GM12865 (cell line): ENCODE results near the gene UNCX.

Experiments
- DNase-seq: peaks from one replicate; pipeline ENCODE4 v3.0.0; 2010; ENCODE audit warnings: low read depth
- H3K4me3 ChIP-seq: 2 replicates; pipeline ENCODE4 v1.5.1; 2011; ENCODE audit warnings: mild to moderate bottlenecking, low read depth, low read length, control low read depth
- TF ChIP-seq, protein P1 (sequence below): IDR thresholded peaks from 2 replicates; pipeline ENCODE4 v1.5.1; 2011; ENCODE audit warnings: low read length, control low read depth, low read depth, inconsistent platforms; ENCODE audit not compliant: insufficient read depth; ENCODE audit errors: missing control alignments

Gene UNCX

DNA sequence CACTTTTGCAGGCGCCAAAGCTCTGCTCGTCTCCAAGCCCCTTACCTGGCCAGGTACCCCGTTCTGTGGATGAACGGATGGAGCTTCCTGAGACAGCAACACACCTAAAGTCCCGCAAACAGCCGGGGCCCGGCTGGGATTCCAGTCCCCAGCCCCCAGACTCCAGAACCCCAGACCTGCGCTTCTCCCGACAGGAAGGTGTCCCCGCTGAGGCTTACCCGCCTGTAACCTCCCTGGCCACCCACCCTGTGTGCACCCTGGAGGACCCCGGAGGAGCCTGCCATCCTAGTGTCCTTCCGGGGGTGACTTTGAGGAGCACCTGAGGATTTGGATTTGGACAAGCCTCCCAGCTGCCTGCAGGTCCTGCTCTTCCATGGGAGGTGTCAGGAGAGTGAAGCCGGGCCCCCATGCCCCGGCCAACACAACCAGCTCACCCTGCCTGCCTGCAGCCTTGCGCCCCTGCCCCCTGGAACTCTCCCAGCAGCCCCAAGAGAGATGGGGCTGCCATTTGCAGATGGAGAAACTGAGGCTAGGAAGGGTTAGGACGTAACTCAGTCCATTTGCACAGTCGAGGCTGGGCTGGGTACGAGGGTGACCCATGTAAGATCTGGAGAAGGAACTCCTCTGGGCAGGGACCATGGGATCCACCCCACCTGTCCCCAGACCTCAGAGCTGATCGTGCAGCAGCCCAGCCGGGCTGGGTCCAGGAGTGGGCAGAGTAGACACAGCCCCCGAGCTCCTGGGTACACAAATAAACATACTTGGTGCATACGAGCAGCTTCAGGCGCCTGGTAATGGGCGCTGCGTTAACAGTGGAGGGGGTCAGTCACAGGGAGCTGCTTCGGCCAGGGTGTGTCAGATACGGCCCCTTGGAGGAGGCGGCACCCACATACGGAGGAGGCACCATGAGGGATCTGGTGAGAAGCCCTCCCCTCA is 31.9 kb downstream of the UNCX start:
- no peak overlapping the region for H3K4me3 ChIP-seq
- DNase-seq = no peak
- TF ChIP-seq, protein P1, sequence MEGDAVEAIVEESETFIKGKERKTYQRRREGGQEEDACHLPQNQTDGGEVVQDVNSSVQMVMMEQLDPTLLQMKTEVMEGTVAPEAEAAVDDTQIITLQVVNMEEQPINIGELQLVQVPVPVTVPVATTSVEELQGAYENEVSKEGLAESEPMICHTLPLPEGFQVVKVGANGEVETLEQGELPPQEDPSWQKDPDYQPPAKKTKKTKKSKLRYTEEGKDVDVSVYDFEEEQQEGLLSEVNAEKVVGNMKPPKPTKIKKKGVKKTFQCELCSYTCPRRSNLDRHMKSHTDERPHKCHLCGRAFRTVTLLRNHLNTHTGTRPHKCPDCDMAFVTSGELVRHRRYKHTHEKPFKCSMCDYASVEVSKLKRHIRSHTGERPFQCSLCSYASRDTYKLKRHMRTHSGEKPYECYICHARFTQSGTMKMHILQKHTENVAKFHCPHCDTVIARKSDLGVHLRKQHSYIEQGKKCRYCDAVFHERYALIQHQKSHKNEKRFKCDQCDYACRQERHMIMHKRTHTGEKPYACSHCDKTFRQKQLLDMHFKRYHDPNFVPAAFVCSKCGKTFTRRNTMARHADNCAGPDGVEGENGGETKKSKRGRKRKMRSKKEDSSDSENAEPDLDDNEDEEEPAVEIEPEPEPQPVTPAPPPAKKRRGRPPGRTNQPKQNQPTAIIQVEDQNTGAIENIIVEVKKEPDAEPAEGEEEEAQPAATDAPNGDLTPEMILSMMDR = no peak

DNA sequence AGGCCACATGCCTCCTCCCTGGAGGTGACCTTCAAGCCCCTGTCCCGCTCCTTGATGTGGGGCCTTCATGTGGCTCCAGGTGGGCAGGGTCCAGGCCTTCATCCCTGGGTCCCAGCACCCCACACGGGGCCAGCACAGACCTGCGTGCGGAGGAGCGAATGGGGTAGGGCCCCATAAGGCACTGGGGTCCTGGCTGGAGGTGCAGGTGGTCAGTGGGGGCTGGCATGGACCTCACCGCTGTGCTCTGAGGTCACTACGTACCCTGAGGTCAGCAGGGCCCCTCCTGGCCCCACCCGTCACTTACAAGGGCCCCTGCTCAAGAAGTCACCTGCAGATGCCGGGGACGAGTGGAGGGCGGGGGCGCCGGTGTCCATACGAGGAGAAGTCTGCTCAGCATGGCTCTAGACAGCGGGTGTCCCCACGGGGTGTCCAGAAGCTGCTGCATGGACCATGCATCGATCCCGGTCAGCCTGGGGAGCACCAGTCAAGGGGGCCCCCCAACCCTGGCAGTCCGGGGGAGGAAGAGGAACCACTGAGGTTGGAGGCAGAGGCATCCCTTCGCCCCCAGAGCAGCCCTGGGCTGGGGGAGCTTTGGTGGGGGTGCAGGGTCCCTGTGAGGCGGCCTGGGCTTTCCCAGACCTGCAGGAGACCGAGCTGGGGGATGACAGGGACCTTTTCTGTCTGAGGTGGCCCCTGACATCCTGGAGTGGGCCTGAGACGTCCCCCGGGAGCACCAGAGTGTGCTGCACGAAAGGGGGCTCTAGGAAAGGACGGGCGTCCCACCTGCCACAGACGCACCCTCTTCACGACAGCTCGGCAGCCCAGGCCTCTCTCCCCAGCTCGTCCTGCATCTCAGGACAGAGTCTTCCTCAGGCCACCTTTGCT is 34.6 kb downstream of the UNCX start:
- TF ChIP-seq, protein P1 = no peak
- no peak overlapping the region for H3K4me3 ChIP-seq
- no peak for DNase-seq

DNA sequence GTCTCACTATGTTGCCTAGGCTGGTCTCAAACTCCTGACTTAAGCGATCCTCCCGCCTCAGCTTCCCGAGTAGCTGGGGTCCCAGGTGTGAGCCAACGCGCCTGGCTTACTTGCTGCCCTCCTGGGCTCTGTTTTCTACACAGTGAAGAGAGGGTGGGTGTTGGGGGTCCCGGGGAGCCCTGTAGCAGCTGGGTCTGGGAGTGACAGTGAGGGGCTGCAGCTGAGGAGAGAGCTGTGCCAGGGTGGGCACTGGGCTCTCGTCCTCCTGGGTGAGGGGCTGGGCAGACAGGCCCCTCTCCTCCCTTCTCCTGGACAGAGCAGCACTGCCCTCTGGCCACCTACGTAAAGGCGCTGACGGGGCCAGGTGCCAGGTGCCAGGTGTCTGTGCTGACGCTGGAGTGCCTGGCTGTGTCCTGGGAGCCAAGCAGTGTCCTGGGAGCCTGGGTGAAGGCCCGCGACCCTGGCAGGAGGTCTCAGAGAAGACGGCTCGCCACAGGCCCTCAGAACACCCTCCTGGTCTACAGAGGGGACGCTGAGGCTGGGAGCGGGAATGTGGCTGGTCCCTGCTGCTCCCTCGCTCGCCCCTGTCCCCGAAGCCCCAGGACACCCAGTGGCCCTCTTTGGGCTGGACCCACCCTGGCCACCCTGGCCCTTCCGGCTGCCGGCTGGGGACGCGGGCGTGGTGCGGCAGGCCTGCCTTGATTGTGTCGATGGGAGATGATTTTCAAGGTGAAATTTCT is 35.6 kb downstream of the UNCX start:
- TF ChIP-seq, protein P1 = no peak
- DNase-seq = no peak
- H3K4me3 ChIP-seq = no peak overlapping the region

DNA sequence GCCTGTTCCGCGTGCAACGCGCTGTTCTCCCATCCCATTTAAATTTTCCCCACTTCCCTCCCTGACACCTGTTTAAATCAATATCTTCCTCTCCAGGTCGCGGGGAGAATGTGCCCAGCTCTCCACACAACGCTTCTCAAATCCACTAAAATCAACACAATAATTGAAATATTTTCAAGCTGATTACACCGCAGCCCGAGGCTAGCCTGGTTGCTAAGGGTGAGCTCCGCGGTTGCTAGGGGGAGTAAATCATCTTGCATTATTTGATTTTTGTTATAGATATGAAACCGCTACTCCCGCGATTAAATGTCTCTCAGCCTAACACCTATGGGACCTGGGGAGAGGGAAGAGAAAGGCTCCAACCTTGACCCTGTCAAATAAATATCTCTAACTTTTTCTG is 36.2 kb downstream of the UNCX start:
- DNase-seq = no peak
- TF ChIP-seq, protein P1 = no peak
- H3K4me3 ChIP-seq = no peak overlapping the region

DNA sequence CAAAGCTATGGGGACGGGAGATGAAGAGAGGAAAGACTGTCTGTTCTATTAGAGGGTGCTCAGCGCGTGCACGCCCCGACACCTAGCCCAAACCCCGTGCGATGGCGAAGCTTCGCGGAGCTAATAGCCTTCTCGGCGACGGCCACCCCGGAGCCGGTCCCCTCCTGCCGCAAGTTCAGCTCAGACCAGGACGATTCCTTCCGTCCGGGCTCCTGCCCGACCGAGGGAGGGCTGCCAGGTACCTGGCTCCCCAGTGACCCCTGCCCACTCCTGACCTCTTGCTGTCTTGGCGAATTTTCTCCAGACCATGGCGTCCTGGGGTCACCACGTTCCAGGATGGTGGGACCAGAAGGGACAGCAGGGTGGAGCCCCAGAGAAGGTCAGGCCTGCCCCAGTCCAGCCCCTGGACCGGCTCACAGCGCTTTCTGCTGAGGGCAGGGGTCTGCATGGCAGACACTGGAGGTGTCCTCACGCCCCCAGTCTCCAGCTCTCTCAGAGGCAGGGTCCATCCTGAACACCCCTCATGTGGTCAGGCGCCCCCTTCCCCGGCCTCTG is 36.7 kb downstream of the UNCX start:
- no peak overlapping the region for H3K4me3 ChIP-seq
- DNase-seq = no peak
- TF ChIP-seq, protein P1 = no peak

DNA sequence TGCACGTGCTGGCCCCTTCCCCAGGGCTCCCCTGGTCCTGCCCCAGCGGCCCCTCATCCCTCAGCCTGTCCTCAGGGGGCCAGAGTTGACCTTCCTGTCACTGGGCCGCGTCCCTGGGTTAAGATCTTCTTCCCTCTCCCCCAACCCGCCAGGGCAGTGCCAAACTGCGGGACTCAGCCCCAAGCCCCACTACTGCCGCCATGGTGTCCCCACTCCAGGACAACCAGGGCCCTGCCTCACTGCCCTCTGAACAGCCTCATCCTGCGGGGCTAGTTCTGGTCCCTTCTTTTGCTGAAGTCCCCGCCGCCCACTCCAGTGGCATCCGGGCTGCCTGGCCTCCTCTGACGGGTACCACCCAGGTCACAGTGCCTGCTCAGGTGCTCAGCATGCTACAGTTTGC is 37.5 kb downstream of the UNCX start:
- DNase-seq = no peak
- TF ChIP-seq, protein P1 = no peak
- no peak overlapping the region for H3K4me3 ChIP-seq
